ENCODE data around the gene GAS7. TPM values are rescaled to one million over a fixed set of nuclear protein-coding genes. Genes with fewer than 3 reads are reported as not detected.

The GAS7 gene
- total RNA-seq, 2 donors from 2014 or later, result 1.1 to 5.2 TPM

DNA sequence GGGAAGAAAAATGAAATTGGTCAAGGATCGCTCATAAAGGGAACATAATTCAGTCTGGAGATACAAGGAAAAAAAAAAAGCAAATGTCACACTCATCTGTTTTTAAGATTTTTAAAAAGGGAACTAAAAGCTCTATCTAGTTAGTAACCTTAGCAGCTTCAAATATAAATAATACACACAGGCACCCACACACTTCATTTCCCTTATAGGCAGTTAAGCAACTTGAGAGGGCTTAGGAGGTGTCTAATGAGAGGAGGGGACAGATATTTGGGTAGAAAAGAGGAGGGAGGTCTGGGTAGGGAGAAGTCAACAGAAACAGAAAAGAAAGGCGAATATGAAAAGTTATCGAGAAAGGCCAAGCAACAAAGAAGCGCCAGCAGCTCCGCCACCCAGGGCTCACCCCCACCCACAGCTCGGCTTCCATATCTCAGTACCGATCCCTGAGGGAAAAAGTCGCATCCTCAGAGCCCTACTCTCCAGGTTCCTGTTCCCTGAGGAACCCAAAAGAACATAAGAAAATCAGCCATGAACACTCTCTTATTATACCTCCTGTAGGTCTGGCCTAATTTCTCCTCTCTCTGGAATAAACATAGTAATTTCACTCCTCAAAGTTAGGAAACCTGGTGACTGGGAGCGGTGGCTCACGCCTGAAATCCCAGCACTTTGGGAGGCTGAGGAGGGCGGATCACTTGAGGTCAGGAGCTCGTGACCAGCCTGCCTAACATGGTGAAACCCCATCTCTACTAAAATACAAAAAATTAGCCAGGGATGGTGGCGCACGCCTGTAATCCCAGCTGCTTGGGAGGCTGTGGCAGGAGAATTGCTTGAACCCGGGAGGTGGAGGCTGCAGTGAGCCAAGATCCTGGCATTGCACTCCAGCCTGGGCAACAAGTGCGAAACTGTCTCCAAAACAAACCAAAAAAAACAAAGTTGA lies 223.7 kb downstream of the GAS7 start:
- no peak overlapping the region for H3K27ac Mint-ChIP-seq
- DNase-seq, result no peak
- H3K36me3 Mint-ChIP-seq (ENCODE audit: low read depth), result no peaks in the 10 kb centered on the region
- no peak overlapping the region for H3K4me3 Mint-ChIP-seq
- H3K27me3 Mint-ChIP-seq, result peaks cover 14% of the 10 kb centered on the region
- H3K9me3 ChIP-seq (ENCODE audit: control insufficient read depth, low read length, poor library complexity, severe bottlenecking), result no peaks in the 10 kb centered on the region
- no peak for ATAC-seq
- no peaks in the 10 kb centered on the region for H3K4me1 Mint-ChIP-seq

DNA sequence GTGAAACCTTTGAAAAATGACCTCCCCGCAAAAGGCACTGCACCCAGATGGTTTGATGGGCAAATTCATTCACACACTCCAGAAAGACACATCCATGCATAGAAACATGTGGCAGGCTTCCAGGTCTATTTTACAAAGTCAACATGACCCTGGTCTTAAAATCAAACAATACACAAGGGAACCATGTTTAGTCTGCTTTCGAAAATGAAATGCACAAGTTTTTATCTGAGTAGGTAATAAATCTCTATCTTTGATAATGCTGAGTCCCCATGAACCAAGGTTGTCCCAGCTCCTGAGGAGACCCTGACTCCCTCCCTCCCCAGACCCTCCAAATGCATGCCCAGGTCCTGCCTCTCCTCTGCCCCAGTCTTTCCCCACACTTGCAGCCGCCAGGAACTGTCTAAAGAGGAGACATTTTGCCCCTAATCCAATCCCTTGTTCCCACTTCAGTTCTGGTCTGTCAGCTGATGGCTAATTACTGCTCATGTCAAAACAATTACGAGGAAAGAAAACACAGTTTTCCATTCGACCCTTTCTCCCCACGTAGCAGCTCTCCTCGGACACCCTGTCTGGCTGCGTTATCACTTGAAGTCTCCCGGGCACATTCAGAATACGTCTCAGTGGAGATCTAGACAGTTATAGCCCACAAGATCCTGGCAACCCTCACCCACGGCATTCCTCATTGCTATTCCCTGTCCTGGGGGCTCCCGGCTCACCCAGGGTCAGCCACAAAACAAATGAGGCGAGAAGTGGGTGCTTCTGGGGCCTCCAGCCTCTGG lies 224.5 kb downstream of the GAS7 start:
- DNase-seq (no peak), ATAC-seq (no peak)
- no peak overlapping the region for H3K4me3 Mint-ChIP-seq
- no peaks in the 10 kb centered on the region for H3K9me3 ChIP-seq (ENCODE audit: control insufficient read depth, low read length, poor library complexity, severe bottlenecking)
- H3K36me3 Mint-ChIP-seq (ENCODE audit: low read depth), result no peaks in the 10 kb centered on the region
- H3K27me3 Mint-ChIP-seq, result peaks cover 17% of the 10 kb centered on the region
- no peak overlapping the region for H3K27ac Mint-ChIP-seq
- no peaks in the 10 kb centered on the region for H3K4me1 Mint-ChIP-seq

DNA sequence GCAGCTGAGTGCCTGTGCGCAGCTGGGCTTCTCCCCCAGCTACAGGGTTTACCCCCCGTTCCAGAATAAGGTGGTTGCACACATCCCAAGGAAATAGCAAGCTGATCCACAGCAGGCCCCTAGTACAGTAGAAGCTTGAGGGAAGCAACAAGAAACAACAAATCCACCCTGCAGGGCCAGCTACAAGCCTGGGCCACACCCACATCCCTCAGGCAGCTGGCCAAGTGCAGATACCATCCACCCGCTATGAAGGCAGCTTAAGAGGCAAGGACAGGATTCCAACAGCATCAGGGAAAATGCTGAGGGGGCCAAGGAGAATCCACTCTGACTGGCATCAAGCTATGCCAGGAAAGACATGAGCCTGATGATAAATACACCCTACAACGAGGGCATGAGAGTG lies 226.4 kb downstream of the GAS7 start:
- H3K27ac Mint-ChIP-seq, result no peak overlapping the region
- H3K36me3 Mint-ChIP-seq (ENCODE audit: low read depth), result no peaks in the 10 kb centered on the region
- no peak overlapping the region for H3K4me3 Mint-ChIP-seq

GRCh38 chr17:9969301-9969935 lies 229.0 kb downstream of the GAS7 start:
- no peak for ATAC-seq
- H3K4me3 Mint-ChIP-seq, result no peak overlapping the region
- no peak for DNase-seq
- no peaks in the 10 kb centered on the region for H3K36me3 Mint-ChIP-seq (ENCODE audit: low read depth)
- no peaks in the 10 kb centered on the region for H3K9me3 ChIP-seq (ENCODE audit: control insufficient read depth, low read length, poor library complexity, severe bottlenecking)
- peaks cover 25% of the 10 kb centered on the region for H3K27me3 Mint-ChIP-seq
- H3K27ac Mint-ChIP-seq, result no peak overlapping the region
- no peaks in the 10 kb centered on the region for H3K4me1 Mint-ChIP-seq

More for the DNA sequence above, 226.4 kb downstream of the GAS7 start:
- ATAC-seq (no peak), DNase-seq (no peak)
- H3K4me1 Mint-ChIP-seq, result no peaks in the 10 kb centered on the region
- no peaks in the 10 kb centered on the region for H3K9me3 ChIP-seq (ENCODE audit: control insufficient read depth, low read length, poor library complexity, severe bottlenecking)
- H3K27me3 Mint-ChIP-seq, result peaks cover 30% of the 10 kb centered on the region

- ATAC-seq, result no peak
- H3K4me3 Mint-ChIP-seq, result no peak overlapping the region
- H3K27ac Mint-ChIP-seq, result no peak overlapping the region
- no peaks in the 10 kb centered on the region for H3K4me1 Mint-ChIP-seq
- H3K36me3 Mint-ChIP-seq (ENCODE audit: low read depth), result no peaks in the 10 kb centered on the region
- peaks cover 20% of the 10 kb centered on the region for H3K27me3 Mint-ChIP-seq
- DNase-seq, result no peak
- H3K9me3 ChIP-seq (ENCODE audit: control insufficient read depth, low read length, poor library complexity, severe bottlenecking), result no peaks in the 10 kb centered on the region
These were observed 229.5 kb downstream of the GAS7 start for GRCh38 chr17:9968881-9969280.

GRCh38 chr17:9968008-9968407 lies 230.4 kb downstream of the GAS7 start:
- no peak for ATAC-seq
- no peak for DNase-seq
- Mint-ChIP-seq H3K27ac (no peak overlapping the region), H3K4me3 (no peak overlapping the region), H3K27me3 (peaks cover 16% of the 10 kb centered on the region), H3K36me3 (ENCODE audit: low read depth) (no peaks in the 10 kb centered on the region), H3K4me1 (no peaks in the 10 kb centered on the region)
- no peaks in the 10 kb centered on the region for H3K9me3 ChIP-seq (ENCODE audit: control insufficient read depth, low read length, poor library complexity, severe bottlenecking)

- Mint-ChIP-seq H3K4me3 (no peak overlapping the region), H3K4me1 (no peaks in the 10 kb centered on the region), H3K36me3 (ENCODE audit: low read depth) (no peaks in the 10 kb centered on the region), H3K27ac (no peak overlapping the region), H3K27me3 (peaks cover 34% of the 10 kb centered on the region)
- H3K9me3 ChIP-seq (ENCODE audit: control insufficient read depth, low read length, poor library complexity, severe bottlenecking), result no peaks in the 10 kb centered on the region
- DNase-seq (no peak), ATAC-seq (no peak)
These were observed 238.9 kb downstream of the GAS7 start for GRCh38 chr17:9959377-9959981.

GRCh38 chr17:9958586-9959281 lies 239.7 kb downstream of the GAS7 start:
- Mint-ChIP-seq H3K4me3 (no peak overlapping the region), H3K4me1 (no peaks in the 10 kb centered on the region), H3K36me3 (ENCODE audit: low read depth) (no peaks in the 10 kb centered on the region), H3K27ac (no peak overlapping the region), H3K27me3 (peaks cover 41% of the 10 kb centered on the region)
- H3K9me3 ChIP-seq (ENCODE audit: control insufficient read depth, low read length, poor library complexity, severe bottlenecking), result no peaks in the 10 kb centered on the region
- DNase-seq (no peak), ATAC-seq (no peak)

- Mint-ChIP-seq H3K4me3 (no peak overlapping the region), H3K27ac (no peak overlapping the region), H3K27me3 (peaks cover 41% of the 10 kb centered on the region), H3K36me3 (ENCODE audit: low read depth) (no peaks in the 10 kb centered on the region), H3K4me1 (no peaks in the 10 kb centered on the region)
- H3K9me3 ChIP-seq (ENCODE audit: control insufficient read depth, low read length, poor library complexity, severe bottlenecking), result no peaks in the 10 kb centered on the region
- ATAC-seq (no peak), DNase-seq (no peak)
These were observed 241.2 kb downstream of the GAS7 start for GRCh38 chr17:9957244-9957643.

DNA sequence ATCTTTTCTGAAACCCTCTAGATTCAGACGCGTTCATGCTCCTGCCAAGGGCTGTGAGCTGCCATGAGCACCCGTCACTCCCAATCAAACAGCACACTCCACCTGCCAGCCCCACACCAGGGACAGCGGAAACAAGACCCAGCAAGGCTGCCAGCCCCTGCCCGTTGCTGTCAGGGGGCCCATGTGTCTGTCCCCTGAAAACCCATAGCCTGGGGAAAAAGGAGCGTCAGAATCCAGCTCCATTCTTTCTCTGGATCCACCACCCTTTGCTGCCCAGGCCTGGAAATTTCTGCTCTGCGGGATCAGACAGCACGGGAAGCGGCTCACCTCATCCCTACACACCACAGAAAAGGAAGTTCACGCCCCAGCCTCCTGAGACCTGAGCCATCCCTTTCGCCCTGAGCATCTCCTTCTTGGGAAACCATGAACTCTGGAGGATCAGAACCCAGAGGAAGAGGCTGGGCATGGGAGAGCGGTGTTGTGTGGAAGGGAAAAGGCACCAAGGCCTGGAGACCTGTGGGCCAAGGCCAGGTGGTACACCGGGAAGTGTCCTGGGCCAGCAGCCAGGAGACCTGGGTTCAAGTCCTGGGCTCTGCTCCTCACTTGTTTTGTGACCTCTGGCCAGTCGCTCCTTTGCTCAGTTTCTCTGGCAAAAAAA lies 241.8 kb downstream of the GAS7 start:
- H3K36me3 Mint-ChIP-seq (ENCODE audit: low read depth), result no peaks in the 10 kb centered on the region
- no peak overlapping the region for H3K27ac Mint-ChIP-seq
- H3K4me1 Mint-ChIP-seq, result no peaks in the 10 kb centered on the region
- H3K27me3 Mint-ChIP-seq, result peaks cover 35% of the 10 kb centered on the region
- ATAC-seq (no peak), DNase-seq (no peak)
- no peak overlapping the region for H3K4me3 Mint-ChIP-seq
- H3K9me3 ChIP-seq (ENCODE audit: control insufficient read depth, low read length, poor library complexity, severe bottlenecking), result no peaks in the 10 kb centered on the region

DNA sequence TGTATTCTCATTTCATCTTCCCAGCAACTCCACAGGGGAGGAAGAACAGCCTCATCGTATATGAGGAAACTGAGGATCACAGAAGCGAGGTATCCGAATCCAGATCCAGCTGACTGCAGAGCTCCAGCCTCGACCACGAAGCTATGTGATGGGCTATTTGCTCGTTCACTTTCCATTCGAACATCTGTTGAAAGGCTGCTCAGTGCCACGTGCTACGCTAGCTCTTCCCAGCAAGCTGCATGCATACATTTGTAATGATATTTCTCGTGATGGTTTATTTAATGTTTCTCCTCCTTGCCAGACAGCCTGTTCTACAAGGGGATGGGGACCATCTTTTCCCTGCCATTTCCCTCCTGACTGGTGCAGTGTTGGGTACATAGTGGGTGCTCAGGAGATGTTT lies 244.9 kb downstream of the GAS7 start:
- no peak overlapping the region for H3K4me3 Mint-ChIP-seq
- H3K4me1 Mint-ChIP-seq, result peaks cover 3% of the 10 kb centered on the region
- ATAC-seq (no peak), DNase-seq (no peak)
- no peaks in the 10 kb centered on the region for H3K9me3 ChIP-seq (ENCODE audit: control insufficient read depth, low read length, poor library complexity, severe bottlenecking)
- no peaks in the 10 kb centered on the region for H3K36me3 Mint-ChIP-seq (ENCODE audit: low read depth)
- H3K27ac Mint-ChIP-seq, result no peak overlapping the region
- peaks cover 20% of the 10 kb centered on the region for H3K27me3 Mint-ChIP-seq

DNA sequence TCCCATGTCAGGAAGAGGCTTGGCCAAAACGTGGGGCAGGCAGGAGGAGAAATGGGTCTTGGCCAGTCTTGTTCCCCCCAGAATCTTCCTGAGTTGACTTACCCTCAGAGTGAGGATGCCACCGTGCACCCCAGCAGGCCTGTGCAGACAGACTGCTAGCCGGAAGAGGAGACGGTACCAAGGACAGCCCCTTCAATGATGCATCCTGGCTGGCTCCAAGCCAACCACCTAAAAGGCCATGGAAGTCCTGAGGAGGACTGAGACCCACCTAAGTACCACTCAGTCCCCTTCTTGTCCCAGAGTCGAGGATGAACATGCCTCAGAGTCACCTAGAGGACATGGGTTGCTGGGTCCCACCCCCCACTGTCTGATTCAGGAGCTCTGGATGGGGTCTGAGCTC lies 246.6 kb downstream of the GAS7 start:
- DNase-seq, result no peak
- H3K4me1 Mint-ChIP-seq, result peaks cover 3% of the 10 kb centered on the region
- no peak for ATAC-seq
- no peaks in the 10 kb centered on the region for H3K9me3 ChIP-seq (ENCODE audit: control insufficient read depth, low read length, poor library complexity, severe bottlenecking)
- H3K4me3 Mint-ChIP-seq, result no peak overlapping the region
- H3K27me3 Mint-ChIP-seq, result peaks cover 20% of the 10 kb centered on the region
- no peaks in the 10 kb centered on the region for H3K36me3 Mint-ChIP-seq (ENCODE audit: low read depth)
- no peak overlapping the region for H3K27ac Mint-ChIP-seq
